GM12874 (cell line): Measurements from ENCODE around the gene NAV3.

Experiments
- CTCF ChIP-seq: IDR thresholded peaks from 2 replicates; pipeline ENCODE4 v1.5.1; 2011; ENCODE audit warnings: low read depth, mild to moderate bottlenecking, control low read depth, low read length, moderate library complexity; ENCODE audit not compliant: insufficient read depth

NAV3 gene

DNA sequence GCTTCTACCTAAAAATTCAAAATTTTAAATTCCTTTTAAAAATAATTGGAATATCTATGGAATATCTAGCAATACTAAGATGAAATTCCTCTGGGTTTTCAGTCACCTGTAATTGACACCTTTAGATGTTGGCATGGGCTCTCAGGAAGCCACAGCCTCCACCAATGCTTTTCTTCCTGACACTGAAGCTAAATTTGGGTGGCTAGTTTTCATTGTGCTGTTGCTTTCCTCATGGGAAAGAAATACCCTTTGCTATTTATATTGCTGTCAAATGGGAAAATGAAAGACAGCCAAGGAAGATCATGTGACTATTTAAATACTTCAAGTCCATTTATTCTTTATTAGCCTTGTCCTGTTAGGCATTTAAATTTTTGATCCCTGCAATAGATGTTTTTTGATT is 313.0 kb downstream of the NAV3 start:
- no peak for TF ChIP-seq CTCF

GRCh38 chr12:78145398-78145797 is 314.7 kb downstream of the NAV3 start:
- no peak for TF ChIP-seq CTCF

GRCh38 chr12:78146365-78146772 is 315.7 kb downstream of the NAV3 start:
- peak; percentile 49; the same call in 1 of the 2 replicates for TF ChIP-seq CTCF

DNA sequence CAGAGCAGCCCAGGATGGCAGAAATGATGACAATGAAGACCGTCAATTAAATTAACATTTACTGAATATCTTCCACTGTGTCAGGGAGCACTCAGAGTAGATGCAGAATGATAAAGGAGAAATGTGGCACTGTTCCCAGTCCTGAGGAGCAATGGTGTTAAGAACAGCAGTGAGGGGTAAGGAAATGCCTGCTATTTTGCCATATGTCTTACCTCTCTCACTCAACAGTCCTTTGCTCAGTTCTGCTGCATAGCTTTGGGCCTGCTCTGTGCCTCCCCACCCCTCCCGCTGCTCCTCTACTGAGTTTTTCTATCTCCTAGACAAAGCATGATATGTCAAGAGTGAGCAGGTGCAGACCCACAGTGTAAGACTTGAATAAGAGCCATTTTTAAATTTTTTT is 318.8 kb downstream of the NAV3 start:
- no peak for TF ChIP-seq CTCF

GRCh38 chr12:78155546-78155945 is 324.9 kb downstream of the NAV3 start:
- no peak for TF ChIP-seq CTCF

GRCh38 chr12:78156751-78157150 is 326.1 kb downstream of the NAV3 start:
- no peak for TF ChIP-seq CTCF

- TF ChIP-seq CTCF = no peak
Observed at GRCh38 chr12:78157199-78157598, 326.5 kb downstream of the NAV3 start.

- TF ChIP-seq CTCF = no peak
Observed at GRCh38 chr12:78164154-78164553, 333.5 kb downstream of the NAV3 start.
